Sigmoid colon (tissue), 7 donors: ENCODE measurements around the gene MACF1. TPM values are rescaled to one million over a fixed set of nuclear protein-coding genes. Genes with fewer than 3 reads are reported as not detected.

Experiments
- DNase-seq: peaks from one replicate; pipeline ENCODE4 v3.0.0-alpha.2; 2019
- H3K27ac ChIP-seq, 4 donors: fragments of 200-600 bp; sonication (generic); one replicate each; pipeline ENCODE4 v1.5.1; 2016 to 2019; ENCODE audit warnings: mild to moderate bottlenecking in 1 of 4
- H3K27me3 ChIP-seq, 3 donors: fragments of 200-600 bp; sonication (generic); one replicate each; pipeline ENCODE4 v1.5.1; 2019; ENCODE audit warnings: mild to moderate bottlenecking in 1 of 3
- H3K36me3 ChIP-seq, 4 donors: fragments of 200-600 bp; sonication (generic); one replicate each; pipeline ENCODE4 v1.5.1; 2016 to 2019
- H3K4me1 ChIP-seq, 4 donors: fragments of 200-600 bp; sonication (generic); one replicate each; pipeline ENCODE4 v1.5.1; 2017 to 2019
- H3K4me3 ChIP-seq, 4 donors: fragments of 200-600 bp; sonication (generic); one replicate each; pipeline ENCODE4 v1.5.1; 2017 to 2019; ENCODE audit warnings: mild to moderate bottlenecking in 2 of 4, moderate library complexity in 1 of 4
- H3K9me3 ChIP-seq, 4 donors: fragments of 200-600 bp in 3 of 4; sonication (generic) in 3 of 4; one replicate each; pipeline versions ENCODE4 v1.5.1 to v1.6.1; 2013 to 2019
- CTCF ChIP-seq, 4 experiments: fragments of 450-650 bp in 3 of 4; fragments of 200-600 bp in 1 of 4; IDR thresholded peaks; one replicate each; pipeline ENCODE4 v1.5.1; 2016 to 2019; ENCODE audit warnings: antibody characterized with exemption in 4 of 4, mild to moderate bottlenecking in 3 of 4, moderate library complexity in 2 of 4
- EP300 ChIP-seq, 4 donors: sonication (generic); formaldehyde crosslinking; IDR thresholded peaks; one replicate each; pipeline ENCODE4 v1.6.1; 2017; ENCODE audit warnings: antibody characterized with exemption in 4 of 4
- POLR2A ChIP-seq, 2 donors: fragments of 450-650 bp; IDR thresholded peaks; one replicate each; pipeline ENCODE4 v1.6.1; 2016; ENCODE audit warnings: antibody characterized with exemption in 2 of 2, mild to moderate bottlenecking in 2 of 2, moderate library complexity in 2 of 2
- POLR2AphosphoS5 ChIP-seq, 4 donors: sonication (generic); formaldehyde crosslinking; IDR thresholded peaks; one replicate each; pipeline ENCODE4 v1.6.1; 2017; ENCODE audit warnings: antibody characterized with exemption in 4 of 4
- WGBS, 2 donors: extraction: QIAGEN DNeasy Blood & Tissue Kit; methylation state at CpG; one replicate each; pipeline ENCODE4 v1.1.7; 2013; 5-methylcytosine and 5-hydroxymethylcytosine counted together
- intact Hi-C: fragments of 100-400 bp; cut with DNase I; formaldehyde crosslinking; loops from one replicate; pipeline ENCODE4 v1.15.1; 2023
- polyA plus RNA-seq, 3 donors: library from polyadenylated mRNA; stranded (reverse); fragments of 200-250 nt; gene quantifications; one replicate each; pipeline ENCODE4 v1.2.3, GENCODE V29; 2013
- total RNA-seq, 4 donors: library from RNA; depleted of rRNA; stranded (reverse); fragments of >200 nt; gene quantifications; one replicate each; pipeline ENCODE4 v1.1.0, GENCODE V29; 2016
- donor health status: healthy with polysubstance abuse.
- donor health status: Bipolar disorder and iron deficiency.
- donor health status: healthy.

The MACF1 gene
- total and polyA plus RNA-seq, 7 donors = 16.0 to 657 (median 292) TPM

- Histone ChIP-seq H3K9me3 (no peaks in the 10 kb centered on the region), H3K4me1 (peaks cover 0 to 82% (median 77%) of the 10 kb centered on the region in 4 donors), H3K27ac (peak overlapping the region; percentile 81 to 88 (median 88)), H3K36me3 (no peaks in the 10 kb centered on the region), H3K27me3 (no peaks in the 10 kb centered on the region), H3K4me3 (peak overlapping the region; percentile 18 to 48 (median 41))
- 33 to 65% methylated on average over 8 of the region's 8 CpGs for whole genome bisulfite sequencing, 2 donors
- intact Hi-C loops = loop anchor here (5.0 kb wide), 1 partner anchor 139 kb away; no protein-coding TSS in a partner anchor
- peak; percentile 85 for DNase-seq
- TF ChIP-seq POLR2A (IDR thresholded peaks at IDR 0.05) (peak; percentile 38 to 67), CTCF (IDR thresholded peaks at IDR 0.05) (no peak), POLR2AphosphoS5 (IDR thresholded peaks at IDR 0.05) (peak; percentile 85 to 91 (median 88)), EP300 (IDR thresholded peaks at IDR 0.05) (no peak)
Measured at GRCh38 chr1:39268112-39268581, 63.7 kb downstream of the MACF1 start.

GRCh38 chr1:39268906-39269305 is 64.4 kb downstream of the MACF1 start:
- TF ChIP-seq POLR2AphosphoS5 (IDR thresholded peaks at IDR 0.05) (no peak), POLR2A (IDR thresholded peaks at IDR 0.05) (no peak), CTCF (IDR thresholded peaks at IDR 0.05) (no peak), EP300 (IDR thresholded peaks at IDR 0.05) (no peak)
- intact Hi-C loops = loop anchor here (5.0 kb wide), 1 partner anchor 138 kb away; no protein-coding TSS in a partner anchor
- peaks cover 0 to 86% (median 81%) of the 10 kb centered on the region in 4 donors for H3K4me1 ChIP-seq

GRCh38 chr1:39269349-39269748 is 64.9 kb downstream of the MACF1 start:
- Histone ChIP-seq H3K27ac (peak overlapping the region; percentile 81 to 88 (median 88)), H3K36me3 (no peaks in the 10 kb centered on the region), H3K4me1 (peaks cover 0 to 86% (median 81%) of the 10 kb centered on the region in 4 donors), H3K4me3 (peak overlapping the region in 3 of 4 donors; percentile 38 to 48 (median 44)), H3K9me3 (no peaks in the 10 kb centered on the region), H3K27me3 (no peaks in the 10 kb centered on the region)
- intact Hi-C loops = loop anchor here (5.0 kb wide), 1 partner anchor 138 kb away; no protein-coding TSS in a partner anchor
- DNase-seq = no peak
- no peak for TF ChIP-seq POLR2A (IDR thresholded peaks at IDR 0.05)
- TF ChIP-seq POLR2AphosphoS5 (IDR thresholded peaks at IDR 0.05) = no peak
- no peak for TF ChIP-seq CTCF (IDR thresholded peaks at IDR 0.05)
- TF ChIP-seq EP300 (IDR thresholded peaks at IDR 0.05) = no peak
- WGBS, 2 donors = 63 to 85% methylated on average over 2 of the region's 2 CpGs

More at GRCh38 chr1:39268906-39269305, 64.4 kb downstream of the MACF1 start:
- Histone ChIP-seq H3K4me3 (peak overlapping the region; percentile 18 to 48 (median 41)), H3K27ac (peak overlapping the region; percentile 81 to 88 (median 88)), H3K27me3 (no peaks in the 10 kb centered on the region), H3K9me3 (no peaks in the 10 kb centered on the region), H3K36me3 (no peaks in the 10 kb centered on the region)
- DNase-seq = no peak
- WGBS, 2 donors = 77 to 90% methylated on average over 8 of the region's 8 CpGs

GRCh38 chr1:39269791-39270342 is 65.4 kb downstream of the MACF1 start:
- peak overlapping the region; percentile 81 to 88 (median 88) for H3K27ac ChIP-seq
- no peaks in the 10 kb centered on the region for H3K36me3 ChIP-seq
- H3K27me3 ChIP-seq = no peaks in the 10 kb centered on the region
- H3K4me3 ChIP-seq = peak overlapping the region; percentile 2 to 48 (median 41)
- no peaks in the 10 kb centered on the region for H3K9me3 ChIP-seq
- intact Hi-C loops = loop anchor here (5.0 kb wide), 1 partner anchor 137 kb away; no protein-coding TSS in a partner anchor
- DNase-seq = peak; percentile 85
- peaks cover 0 to 86% (median 83%) of the 10 kb centered on the region in 4 donors for H3K4me1 ChIP-seq
- 57 to 87% methylated on average over 4 of the region's 4 CpGs for WGBS, 2 donors
- TF ChIP-seq POLR2A (IDR thresholded peaks at IDR 0.05) = peak in 1 of 2 donors; percentile 38
- TF ChIP-seq EP300 (IDR thresholded peaks at IDR 0.05) = no peak
- peak; percentile 25 to 66 (median 60) for TF ChIP-seq POLR2AphosphoS5 (IDR thresholded peaks at IDR 0.05)
- TF ChIP-seq CTCF (IDR thresholded peaks at IDR 0.05) = no peak
